ENCODE results near the gene SORCS3. TPM values are rescaled to one million over a fixed set of nuclear protein-coding genes. Genes with fewer than 3 reads are reported as not detected.

Gene SORCS3
- total RNA-seq, 1 experiment from 2014 or later: 0.94 TPM

GRCh38 chr10:105170521-105170920, 529.4 kb downstream of the SORCS3 start (continued):
- no peak for TF ChIP-seq SOX15 (CRISPR knock-in tag; IDR thresholded peaks at IDR 0.05)
- TF ChIP-seq GRHL2 (CRISPR knock-in tag; IDR thresholded peaks at IDR 0.05; ENCODE audit: insufficient replicate concordance, severe bottlenecking): no peak
- no peak for TF ChIP-seq ZNF423 (CRISPR knock-in tag; IDR thresholded peaks at IDR 0.05)

GRCh38 chr10:105171945-105172344, 530.9 kb downstream of the SORCS3 start:
- Mint-ChIP-seq H3K27ac (no peak overlapping the region), H3K27me3 (ENCODE audit: low read depth) (no peaks in the 10 kb centered on the region), H3K9me3 (no peaks in the 10 kb centered on the region), H3K36me3 (no peaks in the 10 kb centered on the region), H3K4me1 (no peaks in the 10 kb centered on the region), H3K4me3 (no peak overlapping the region)
- ATAC-seq: no peak
- ChIA-PET CTCF (no interaction called here), POLR2A (no interaction called here)
- no peak for TF ChIP-seq NFYB (CRISPR knock-in tag; conservative IDR thresholded peaks at IDR 0.05; ENCODE audit: low read depth)
- no peak for TF ChIP-seq MLX (CRISPR knock-in tag; IDR thresholded peaks at IDR 0.05)
- TF ChIP-seq ZBTB43 (CRISPR knock-in tag; IDR thresholded peaks at IDR 0.05): no peak
- TF ChIP-seq KAT7 (CRISPR knock-in tag; IDR thresholded peaks at IDR 0.05; ENCODE audit: borderline replicate concordance): no peak
- no peak for TF ChIP-seq NR2C2 (CRISPR knock-in tag; IDR thresholded peaks at IDR 0.05)
- TF ChIP-seq ZNF317 (CRISPR knock-in tag; IDR thresholded peaks at IDR 0.05; ENCODE audit: borderline replicate concordance, low read depth): no peak
- no peak for TF ChIP-seq AR (CRISPR knock-in tag; IDR thresholded peaks at IDR 0.05)
- no peak for TF ChIP-seq CDX4 (CRISPR knock-in tag; IDR thresholded peaks at IDR 0.05; ENCODE audit: borderline replicate concordance)
- no peak for TF ChIP-seq FOXJ3 (CRISPR knock-in tag; IDR thresholded peaks at IDR 0.05; ENCODE audit: borderline replicate concordance)
- TF ChIP-seq ZBTB21 (CRISPR knock-in tag; IDR thresholded peaks at IDR 0.05; ENCODE audit: borderline replicate concordance): no peak
- TF ChIP-seq TP53 (CRISPR knock-in tag; IDR thresholded peaks at IDR 0.05): no peak
- TF ChIP-seq CBFB (CRISPR knock-in tag; IDR thresholded peaks at IDR 0.05; ENCODE audit: low read depth): no peak
- TF ChIP-seq ZNF219 (CRISPR knock-in tag; IDR thresholded peaks at IDR 0.05; ENCODE audit: borderline replicate concordance): no peak
- TF ChIP-seq ZNF512 (CRISPR knock-in tag; IDR thresholded peaks at IDR 0.05; ENCODE audit: borderline replicate concordance): no peak
- no peak for DNase-seq (ENCODE audit: low spot score)

GRCh38 chr10:105181626-105182025, 540.5 kb downstream of the SORCS3 start:
- H3K27me3 Mint-ChIP-seq (ENCODE audit: low read depth): no peaks in the 10 kb centered on the region
- H3K4me3 Mint-ChIP-seq: no peak overlapping the region
- ChIA-PET POLR2A (interaction anchor here (0.7 kb wide), 1 partner anchor 138 kb away, joined by 5 read pairs; no protein-coding TSS in a partner anchor), CTCF (interaction anchor here (0.7 kb wide), 1 partner anchor 171 kb away, joined by 3 read pairs; no protein-coding TSS in a partner anchor)
- DNase-seq (ENCODE audit: low spot score) (no peak), ATAC-seq (peak; percentile 41; the same call in 1 of the 2 replicates)
- TF ChIP-seq MLX (CRISPR knock-in tag; IDR thresholded peaks at IDR 0.05) (no peak), ZSCAN18 (CRISPR knock-in tag; IDR thresholded peaks at IDR 0.05) (no peak), NR1H2 (CRISPR knock-in tag; IDR thresholded peaks at IDR 0.05) (no peak), GRHL2 (CRISPR knock-in tag; IDR thresholded peaks at IDR 0.05; ENCODE audit: insufficient replicate concordance, severe bottlenecking) (no peak), CBFB (CRISPR knock-in tag; IDR thresholded peaks at IDR 0.05; ENCODE audit: low read depth) (no peak), ZBTB21 (CRISPR knock-in tag; IDR thresholded peaks at IDR 0.05; ENCODE audit: borderline replicate concordance) (no peak), KAT7 (CRISPR knock-in tag; IDR thresholded peaks at IDR 0.05; ENCODE audit: borderline replicate concordance) (no peak)
- H3K27ac Mint-ChIP-seq: no peak overlapping the region
- no peaks in the 10 kb centered on the region for H3K9me3 Mint-ChIP-seq
- no peaks in the 10 kb centered on the region for H3K4me1 Mint-ChIP-seq
- H3K36me3 Mint-ChIP-seq: no peaks in the 10 kb centered on the region

Measured in WTC11 (cell line).